Transverse colon (tissue), 4 donors: ENCODE results near the gene NPIPA2.
"Not testable (repeated sequence)": the region's sequence is repeated elsewhere in the genome, so short reads cannot be mapped to it uniquely, and the experiment has no call there.

ENCODE experiments used
- POLR2A ChIP-seq: fragments of 450-650 bp; IDR thresholded peaks from one replicate; pipeline ENCODE4 v1.6.1; 2016; ENCODE audit warnings: antibody characterized with exemption, mild to moderate bottlenecking, moderate library complexity
- POLR2AphosphoS5 ChIP-seq, 3 donors: sonication (generic); formaldehyde crosslinking; IDR thresholded peaks; one replicate each; pipeline ENCODE4 v1.6.1; 2016; ENCODE audit warnings: antibody characterized with exemption in 3 of 3
- TF ChIP-seq, protein P1 (sequence below), 5 experiments: fragments of 200-600 bp in 3 of 5; fragments of 450-650 bp in 2 of 5; sonication (generic) in 3 of 5; IDR thresholded peaks; 1 replicate in 2 of 5; 2 replicates in 3 of 5; pipeline ENCODE4 v1.5.1; 2016 to 2017; ENCODE audit warnings: antibody characterized with exemption in 5 of 5, inconsistent platforms in 3 of 5, mild to moderate bottlenecking in 2 of 5, moderate library complexity in 1 of 5

DNA sequence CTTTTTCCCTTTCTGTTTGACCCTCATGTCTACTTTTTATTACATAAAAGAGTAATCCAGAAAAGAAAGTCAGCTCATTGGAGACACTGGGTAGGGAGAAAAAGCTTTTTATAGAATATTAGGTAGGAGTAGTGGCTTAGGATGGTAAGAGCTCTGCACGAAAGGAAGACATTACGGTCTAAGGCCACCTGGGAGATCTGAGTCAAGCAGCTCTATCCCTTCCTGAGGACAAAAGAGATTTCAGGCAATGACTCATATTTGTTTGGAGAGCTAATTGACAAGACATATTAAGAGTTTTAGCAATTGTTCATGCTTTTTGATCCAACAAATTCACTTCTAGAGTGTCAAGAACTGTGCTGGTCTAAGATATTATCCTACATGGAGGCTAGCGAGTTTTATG is 71.6 kb downstream of the NPIPA2 start:
- TF ChIP-seq POLR2A; POLR2AphosphoS5 (IDR thresholded peaks at IDR 0.05): not testable (repeated sequence)
- TF ChIP-seq, protein P1, sequence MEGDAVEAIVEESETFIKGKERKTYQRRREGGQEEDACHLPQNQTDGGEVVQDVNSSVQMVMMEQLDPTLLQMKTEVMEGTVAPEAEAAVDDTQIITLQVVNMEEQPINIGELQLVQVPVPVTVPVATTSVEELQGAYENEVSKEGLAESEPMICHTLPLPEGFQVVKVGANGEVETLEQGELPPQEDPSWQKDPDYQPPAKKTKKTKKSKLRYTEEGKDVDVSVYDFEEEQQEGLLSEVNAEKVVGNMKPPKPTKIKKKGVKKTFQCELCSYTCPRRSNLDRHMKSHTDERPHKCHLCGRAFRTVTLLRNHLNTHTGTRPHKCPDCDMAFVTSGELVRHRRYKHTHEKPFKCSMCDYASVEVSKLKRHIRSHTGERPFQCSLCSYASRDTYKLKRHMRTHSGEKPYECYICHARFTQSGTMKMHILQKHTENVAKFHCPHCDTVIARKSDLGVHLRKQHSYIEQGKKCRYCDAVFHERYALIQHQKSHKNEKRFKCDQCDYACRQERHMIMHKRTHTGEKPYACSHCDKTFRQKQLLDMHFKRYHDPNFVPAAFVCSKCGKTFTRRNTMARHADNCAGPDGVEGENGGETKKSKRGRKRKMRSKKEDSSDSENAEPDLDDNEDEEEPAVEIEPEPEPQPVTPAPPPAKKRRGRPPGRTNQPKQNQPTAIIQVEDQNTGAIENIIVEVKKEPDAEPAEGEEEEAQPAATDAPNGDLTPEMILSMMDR (IDR thresholded peaks at IDR 0.05) = not testable (repeated sequence)
